Tibial artery (tissue), 4 donors: Measurements from ENCODE around the gene WIPI1.

Experiments
- DNase-seq, 2 donors: peaks; one replicate each; pipeline ENCODE4 v3.0.0-alpha.2; 2019
- H3K27ac ChIP-seq, 2 donors: fragments of 200-600 bp; sonication (generic) in 1 of 2; 1 replicate in 1 of 2; 2 replicates in 1 of 2; pipeline ENCODE4 v1.5.1; 2018 to 2019; ENCODE audit warnings: mild to moderate bottlenecking in 1 of 2
- H3K27me3 ChIP-seq, 2 donors: fragments of 200-600 bp; sonication (generic) in 1 of 2; one replicate each; pipeline versions ENCODE4 v1.5.1 to v1.6.0; 2016 to 2019
- H3K36me3 ChIP-seq, 3 donors: fragments of 200-600 bp; sonication (generic) in 2 of 3; one replicate each; pipeline ENCODE4 v1.5.1; 2016 to 2019; ENCODE audit warnings: mild to moderate bottlenecking in 2 of 3
- H3K4me1 ChIP-seq, 4 donors: fragments of 200-600 bp; sonication (generic) in 2 of 4; 1 replicate in 3 of 4; 2 replicates in 1 of 4; pipeline ENCODE4 v1.5.1; 2016 to 2019
- H3K4me3 ChIP-seq, 2 donors: fragments of 200-600 bp; sonication (generic) in 1 of 2; 1 replicate in 1 of 2; 2 replicates in 1 of 2; pipeline ENCODE4 v1.5.1; 2018 to 2019; ENCODE audit warnings: mild to moderate bottlenecking in 2 of 2
- H3K9me3 ChIP-seq, 3 donors: fragments of 200-600 bp; sonication (generic) in 1 of 3; one replicate each; pipeline ENCODE4 v1.5.1; 2016 to 2019
- CTCF ChIP-seq, 2 experiments: fragments of 200-600 bp in 1 of 2; fragments of 450-650 bp in 1 of 2; IDR thresholded peaks; one replicate each; pipeline ENCODE4 v1.5.1; 2017 to 2019; ENCODE audit warnings: antibody characterized with exemption in 2 of 2, mild to moderate bottlenecking in 1 of 2, moderate library complexity in 1 of 2
- intact Hi-C: fragments of 100-400 bp; cut with DNase I; formaldehyde crosslinking; loops from one replicate; pipeline ENCODE4 v1.15.0; 2023; ENCODE audit warnings: low total_unique reads

Gene WIPI1

DNA sequence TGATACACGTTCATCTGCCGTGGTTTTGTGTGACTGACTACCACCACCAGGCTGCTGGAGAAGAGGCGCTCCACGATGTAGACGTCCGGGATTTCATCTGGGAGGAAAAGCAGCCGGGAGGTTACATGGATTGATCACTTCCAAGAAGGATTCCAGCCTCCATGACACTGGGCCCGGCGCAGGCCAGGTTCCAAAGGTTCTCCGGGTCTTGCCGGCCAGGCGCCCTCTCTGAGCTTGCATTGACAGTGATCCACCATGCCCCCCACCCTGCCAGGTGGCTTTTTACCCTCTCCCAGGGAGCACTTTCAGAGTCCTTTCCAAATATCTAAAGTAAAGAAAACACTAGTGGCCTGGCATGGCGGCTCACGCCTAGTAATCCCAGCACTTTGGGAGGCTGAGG lies 6.5 kb downstream of the WIPI1 start:
- Histone ChIP-seq H3K4me3 (no peak overlapping the region), H3K27ac (no peak overlapping the region), H3K36me3 (peaks cover 52 to 68% (median 64%) of the 10 kb centered on the region in 3 donors), H3K9me3 (no peaks in the 10 kb centered on the region), H3K27me3 (no peaks in the 10 kb centered on the region), H3K4me1 (peaks cover 0 to 18% (median 10%) of the 10 kb centered on the region in 4 donors)
- DNase-seq, result no peak
- intact Hi-C loops, result loop anchor here (10.0 kb wide), 1 partner anchor 206 kb away; the partner anchor contains the start of gene AMZ2
- no peak for TF ChIP-seq CTCF (IDR thresholded peaks at IDR 0.05)

GRCh38 chr17:68450391-68450790 lies 6.9 kb downstream of the WIPI1 start:
- Histone ChIP-seq H3K36me3 (peaks cover 55 to 72% (median 68%) of the 10 kb centered on the region in 3 donors), H3K27ac (no peak overlapping the region), H3K4me1 (peaks cover 0 to 14% (median 5%) of the 10 kb centered on the region in 4 donors), H3K9me3 (no peaks in the 10 kb centered on the region), H3K4me3 (no peak overlapping the region), H3K27me3 (no peaks in the 10 kb centered on the region)
- DNase-seq, result no peak
- no peak for TF ChIP-seq CTCF (IDR thresholded peaks at IDR 0.05)
- intact Hi-C loops, result loop anchor here (10.0 kb wide), 1 partner anchor 206 kb away; the partner anchor contains the start of gene AMZ2

DNA sequence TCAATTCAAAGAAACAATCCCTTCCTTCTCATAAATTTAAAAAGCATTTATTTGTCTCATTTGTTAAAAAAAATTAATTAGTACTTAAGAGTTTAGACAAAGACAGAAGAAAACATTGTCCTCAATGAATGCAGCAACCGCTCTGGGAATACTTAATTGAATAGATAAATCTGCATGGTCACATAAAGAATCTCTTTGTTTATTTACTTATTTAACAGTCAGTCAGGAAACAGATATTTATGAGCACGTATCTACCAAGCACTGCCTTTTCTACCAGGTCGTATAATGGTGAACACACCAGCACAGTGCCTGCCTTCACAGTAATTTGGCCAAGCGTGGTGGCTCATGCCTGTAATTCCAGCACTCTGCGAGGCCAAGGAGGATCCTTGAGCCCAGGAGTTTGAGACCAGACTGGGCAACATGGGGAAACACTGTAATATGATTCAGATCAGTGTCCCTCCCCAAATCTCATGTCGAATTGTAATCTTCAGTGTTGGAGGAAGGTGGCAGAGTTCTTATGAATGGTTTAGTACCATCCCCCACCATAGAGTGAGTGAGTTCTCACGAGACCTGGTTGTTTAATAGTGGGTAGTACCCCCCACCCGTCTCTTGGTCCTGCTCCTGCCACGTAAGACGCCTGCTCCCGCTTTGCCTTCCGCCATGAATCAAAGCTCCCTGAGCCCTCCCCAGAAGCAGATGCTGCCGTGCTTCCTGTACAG lies 8.1 kb downstream of the WIPI1 start:
- intact Hi-C loops, result no loop called here
- Histone ChIP-seq H3K36me3 (peaks cover 58 to 82% (median 73%) of the 10 kb centered on the region in 3 donors), H3K27me3 (no peaks in the 10 kb centered on the region), H3K9me3 (no peaks in the 10 kb centered on the region), H3K4me3 (no peak overlapping the region), H3K27ac (no peak overlapping the region), H3K4me1 (peaks cover 0 to 2% (median 1%) of the 10 kb centered on the region in 4 donors)
- DNase-seq, result peak in 1 of 2 donors; percentile 32
- no peak for TF ChIP-seq CTCF (IDR thresholded peaks at IDR 0.05)

GRCh38 chr17:68446626-68447041 lies 10.7 kb downstream of the WIPI1 start:
- intact Hi-C loops, result no loop called here
- no peak for TF ChIP-seq CTCF (IDR thresholded peaks at IDR 0.05)
- Histone ChIP-seq H3K9me3 (no peaks in the 10 kb centered on the region), H3K27ac (no peak overlapping the region), H3K36me3 (peaks cover 66 to 93% (median 74%) of the 10 kb centered on the region in 3 donors), H3K4me1 (peaks cover 0 to 5% (median 2%) of the 10 kb centered on the region in 4 donors), H3K27me3 (no peaks in the 10 kb centered on the region), H3K4me3 (no peak overlapping the region)
- DNase-seq, result peak in 1 of 2 donors; percentile 21

DNA sequence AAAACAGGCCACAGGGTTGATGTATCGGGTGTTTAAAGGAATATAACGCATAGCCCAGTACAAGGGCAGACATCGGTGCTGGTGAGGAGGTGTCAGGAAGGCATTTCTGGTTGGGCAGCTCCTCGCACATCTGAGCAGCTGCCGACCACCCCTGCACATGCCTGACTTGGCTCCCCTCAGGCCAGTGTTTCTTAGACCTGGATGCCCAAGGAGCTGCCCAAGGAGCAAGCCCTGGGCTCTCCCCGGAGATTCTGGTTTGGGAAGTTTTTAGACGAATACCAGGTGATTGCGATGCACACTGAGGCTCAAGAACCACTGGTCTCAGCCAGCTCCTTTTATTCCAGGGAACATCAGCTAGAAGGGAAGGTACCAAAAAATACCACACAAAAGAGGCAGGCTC lies 11.6 kb downstream of the WIPI1 start:
- intact Hi-C loops, result no loop called here
- no peak for TF ChIP-seq CTCF (IDR thresholded peaks at IDR 0.05)
- Histone ChIP-seq H3K9me3 (no peaks in the 10 kb centered on the region), H3K27me3 (no peaks in the 10 kb centered on the region), H3K36me3 (peaks cover 63 to 93% (median 74%) of the 10 kb centered on the region in 3 donors), H3K4me1 (peaks cover 0 to 5% (median 2%) of the 10 kb centered on the region in 4 donors), H3K27ac (no peak overlapping the region), H3K4me3 (no peak overlapping the region)
- peak in 1 of 2 donors; percentile 34 for DNase-seq
